HepG2 (cell line): ENCODE results near the gene CLEC4M. TPM values are rescaled to one million over a fixed set of nuclear protein-coding genes. Genes with fewer than 3 reads are reported as not detected.

ENCODE experiments used
- ATAC-seq: fragments of 200-7000 bp; cut with Tn5 transposase; 3 replicates; pipeline ENCODE4 v1.9.1; 2020; ENCODE audit warnings: mild to moderate bottlenecking, moderate library complexity
- BruUV-seq: library from RNA; stranded (reverse); fragments of 400-500 nt; replicated peaks from 2 replicates; lab custom pipeline; 2021; lab: Mats Ljungman, UMichigan
- CTCF ChIA-PET: fragments of 300-600 bp; formaldehyde crosslinking; extraction: SDS; loops from one replicate; lab custom pipeline; 2021; ENCODE audit warnings: low total read pairs, inconsistent platforms, low intra/inter-chr PET ratio; lab: Yijun Ruan, JAX
- POLR2A ChIA-PET: fragments of 350-600 bp; sonication (Branson Sonifier 250); formaldehyde crosslinking; loops from one replicate; lab custom pipeline; 2020; ENCODE audit warnings: antibody characterized with exemption, inconsistent platforms; lab: Yijun Ruan, JAX
- DNase-seq: peaks from one replicate; pipeline ENCODE4 v3.0.0-alpha.2; 2015; ENCODE audit warnings: low spot score
- FAIRE-seq: peaks from 3 replicates; lab custom pipeline; 2011; peaks lifted over from hg19 to GRCh38; lab: Jason Lieb, UNC
- H2AFZ ChIP-seq: one replicate; pipeline ENCODE4 v1.6.1; 2011; ENCODE audit warnings: low read length, inconsistent platforms
- H3K27ac ChIP-seq: fragments of 300-600 bp; 3 replicates; pipeline ENCODE4 v1.8.0; 2011; ENCODE audit warnings: mixed run types, mild to moderate bottlenecking, mixed read lengths, low read length, inconsistent platforms; ENCODE audit not compliant: insufficient read depth; ENCODE audit errors: extremely low read length
- H3K27me3 ChIP-seq, 2 experiments: fragments of 200-600 bp in 1 of 2; 2 replicates in 1 of 2; 3 replicates in 1 of 2; pipeline versions ENCODE4 v1.6.0 to v1.8.0; 2011; ENCODE audit warnings: low read length in 2 of 2, mild to moderate bottlenecking in 2 of 2, moderate library complexity in 2 of 2, inconsistent platforms in 1 of 2; ENCODE audit not compliant: insufficient read depth in 2 of 2, control insufficient read depth in 1 of 2
- H3K36me3 ChIP-seq, 2 experiments: fragments of 200-600 bp in 1 of 2; replicated peaks in 1 of 2; 2 replicates in 1 of 2; 3 replicates in 1 of 2; pipeline versions ENCODE4 v1.5.1 to v1.8.0; 2011; ENCODE audit warnings: low read length in 2 of 2, inconsistent platforms in 1 of 2; ENCODE audit not compliant: insufficient read depth in 2 of 2, control insufficient read depth in 1 of 2
- H3K4me1 ChIP-seq: 2 replicates; pipeline ENCODE4 v1.5.1; 2012; ENCODE audit warnings: low read length, inconsistent platforms; ENCODE audit not compliant: insufficient read depth
- H3K4me2 ChIP-seq: 2 replicates; pipeline ENCODE4 v1.6.0; 2011; ENCODE audit warnings: low read depth, low read length, inconsistent platforms
- H3K4me3 ChIP-seq, 3 experiments: fragments of 200-600 bp in 1 of 3; sonication (generic), shearing (Covaris generic) in 1 of 3; replicated peaks in 1 of 3; 2 replicates each; pipeline ENCODE4 v1.5.1; 2011 to 2016; ENCODE audit warnings: low read length in 3 of 3, inconsistent platforms in 2 of 3, low read depth in 2 of 3, mild to moderate bottlenecking in 2 of 3, control low read depth in 1 of 3, mixed read lengths in 1 of 3; ENCODE audit not compliant: insufficient read depth in 1 of 3
- H3K79me2 ChIP-seq: one replicate; pipeline ENCODE4 v1.6.1; 2011; ENCODE audit warnings: low read length, inconsistent platforms; ENCODE audit not compliant: insufficient read depth
- H3K9ac ChIP-seq: 2 replicates; pipeline ENCODE4 v1.6.0; 2011; ENCODE audit warnings: mild to moderate bottlenecking, low read depth, low read length, inconsistent platforms; ENCODE audit not compliant: insufficient read depth
- H3K9me3 ChIP-seq: 2 replicates; pipeline ENCODE4 v1.5.1; 2012; ENCODE audit warnings: mild to moderate bottlenecking, low read length
- H4K20me1 ChIP-seq: 2 replicates; pipeline ENCODE4 v1.6.0; 2011; ENCODE audit warnings: inconsistent platforms, mild to moderate bottlenecking, low read length, moderate library complexity; ENCODE audit not compliant: insufficient read depth
- CAMTA2 ChIP-seq: sonication (generic); formaldehyde crosslinking; IDR thresholded peaks from 2 replicates; pipeline ENCODE4 v1.4.0; 2020; ENCODE audit warnings: mild to moderate bottlenecking, missing genetic modification reagents, borderline replicate concordance
- CBX5 ChIP-seq: sonication (generic); formaldehyde crosslinking; IDR thresholded peaks from 2 replicates; pipeline ENCODE4 v1.4.0; 2020; ENCODE audit warnings: missing genetic modification reagents, borderline replicate concordance
- E2F5 ChIP-seq: sonication (generic); formaldehyde crosslinking; conservative IDR thresholded peaks from 2 replicates; pipeline ENCODE4 v1.4.0; 2020; ENCODE audit warnings: missing genetic modification reagents
- ETS1 ChIP-seq: sonication (generic); formaldehyde crosslinking; IDR thresholded peaks from 2 replicates; pipeline ENCODE4 v1.4.0; 2020; ENCODE audit warnings: missing genetic modification reagents
- GABPA ChIP-seq, 2 experiments: IDR thresholded peaks; 2 replicates each; pipeline ENCODE4 v1.6.1; 2011 to 2016; ENCODE audit warnings: low read depth in 2 of 2, low read length in 1 of 2, missing biosample characterization in 1 of 2, missing genetic modification characterization in 1 of 2
- HOXA5 ChIP-seq: sonication (generic); formaldehyde crosslinking; IDR thresholded peaks from 2 replicates; pipeline ENCODE4 v1.4.0; 2020; ENCODE audit warnings: missing genetic modification reagents
- JUNB ChIP-seq: sonication (generic); formaldehyde crosslinking; IDR thresholded peaks from 2 replicates; pipeline ENCODE4 v1.8.0; 2022; ENCODE audit warnings: missing genetic modification reagents, mild to moderate bottlenecking, borderline replicate concordance
- KAT7 ChIP-seq: IDR thresholded peaks from 2 replicates; pipeline ENCODE4 v1.6.1; 2018; ENCODE audit warnings: borderline replicate concordance, missing compliant biosample characterization
- KMT2A ChIP-seq: sonication (generic); formaldehyde crosslinking; IDR thresholded peaks from 2 replicates; pipeline ENCODE4 v1.4.0; 2020; ENCODE audit warnings: missing genetic modification reagents
- POLR2A ChIP-seq, 2 experiments: IDR thresholded peaks; 2 replicates each; pipeline ENCODE4 v1.6.1; 2011; ENCODE audit warnings: low read depth in 2 of 2, low read length in 2 of 2, mild to moderate bottlenecking in 1 of 2, moderate library complexity in 1 of 2; ENCODE audit not compliant: insufficient read depth in 1 of 2
- SNAI1 ChIP-seq: sonication (generic); formaldehyde crosslinking; IDR thresholded peaks from 2 replicates; pipeline ENCODE4 v1.5.0; 2020; ENCODE audit warnings: mild to moderate bottlenecking, missing genetic modification reagents, borderline replicate concordance
- SNRNP70 ChIP-seq: fragments of 200-400 bp; formaldehyde crosslinking; IDR thresholded peaks from 2 replicates; pipeline ENCODE4 v1.6.1; 2017; ENCODE audit warnings: mild to moderate bottlenecking, low read depth, low read length, moderate library complexity
- ZBTB7B ChIP-seq: sonication (generic); formaldehyde crosslinking; IDR thresholded peaks from 2 replicates; pipeline ENCODE4 v1.4.0; 2020; ENCODE audit warnings: missing genetic modification reagents
- ZFP90 ChIP-seq: sonication (generic); formaldehyde crosslinking; IDR thresholded peaks from 2 replicates; pipeline ENCODE4 v1.8.0; 2022; ENCODE audit warnings: missing genetic modification reagents, mild to moderate bottlenecking, inconsistent platforms, borderline replicate concordance
- ZFX ChIP-seq: sonication (generic); formaldehyde crosslinking; IDR thresholded peaks from 2 replicates; pipeline ENCODE4 v1.4.0; 2020; ENCODE audit warnings: mild to moderate bottlenecking, low read depth, missing genetic modification reagents, moderate library complexity
- ZNF484 ChIP-seq: sonication (generic); formaldehyde crosslinking; IDR thresholded peaks from 2 replicates; pipeline ENCODE4 v1.5.1; 2020; ENCODE audit warnings: mild to moderate bottlenecking, low read depth, missing genetic modification reagents, borderline replicate concordance
- ZNF589 ChIP-seq: sonication (generic); formaldehyde crosslinking; conservative IDR thresholded peaks from 2 replicates; pipeline ENCODE4 v1.8.0; 2022; ENCODE audit warnings: mild to moderate bottlenecking, moderate library complexity, missing genetic modification reagents
- ZNF614 ChIP-seq: IDR thresholded peaks from 2 replicates; pipeline ENCODE4 v1.6.1; 2018; ENCODE audit warnings: missing biosample characterization, missing genetic modification reagents, inconsistent platforms, borderline replicate concordance
- WGBS: methylation state at CpG from one replicate; pipeline ENCODE4 v1.1.6; 2017; ENCODE audit warnings: low lambda C conversion rate; 5-methylcytosine and 5-hydroxymethylcytosine counted together
- in situ Hi-C: cut with HindIII; loops from 2 replicates; pipeline ENCODE4 v1.10.0; 2017; ENCODE audit warnings: low pct_unique_long_range_greater_than_20kb; ENCODE audit not compliant: extremely low pct_ligation_motif_present
- intact Hi-C: fragments of 100-400 bp; cut with micrococcal nuclease; formaldehyde crosslinking; loops from one replicate; pipeline ENCODE4 v1.10.0; 2022; ENCODE audit not compliant: unreplicated experiment
- polyA plus RNA-seq, 8 experiments: library from polyadenylated mRNA; depleted of rRNA in 3 of 8; stranded (reverse) in 7 of 8; unstranded in 1 of 8; fragments of >200 nt; fragmentation: Illumina TruSeq in 4 of 8; extraction: Trizol in 4 of 8; gene quantifications; 2 replicates each; pipeline versions ENCODE4 v1.2.1 to v1.2.3, GENCODE V29; 2011 to 2016; ENCODE audit warnings: low read depth in 4 of 8, missing spikeins in 1 of 8, mixed read lengths in 1 of 8; ENCODE audit not compliant: insufficient read depth in 1 of 8
- total RNA-seq, 5 experiments: library from RNA; depleted of rRNA; stranded (reverse); fragments of >200 nt; fragmentation: Illumina TruSeq; extraction: Trizol; gene quantifications; 2 replicates each; pipeline ENCODE4 v1.2.3, GENCODE V29; 2016; ENCODE audit warnings: low read depth in 1 of 5

Gene CLEC4M
- total and polyA plus RNA-seq, 2 of the 13 experiments (the other 11 are each of a cell fraction or from before 2014, with no cell fraction given) = not detected

GRCh38 chr19:7806876-7807275 lies 43.8 kb downstream of the CLEC4M start:
- ATAC-seq (no peak), DNase-seq (no peak), FAIRE-seq (no peak)
- ChIA-PET POLR2A (no interaction called here), CTCF (no interaction called here)
- BruUV-seq = no TSS peak
- H3K4me2 ChIP-seq = no peak overlapping the region
- H3K27ac ChIP-seq = no peak overlapping the region
- WGBS = 54% methylated on average over 9 of the region's 9 CpGs
- peaks cover 0 to 7% of the 10 kb centered on the region in 2 experiments; a peak in 1 of 5 replicates for H3K27me3 ChIP-seq
- intact Hi-C loops (no loop called here), in situ Hi-C loops (no loop called here)
- TF ChIP-seq GABPA (IDR thresholded peaks at IDR 0.05; ENCODE audit: low read depth, low read length) (no peak), GABPA (CRISPR knock-in tag; IDR thresholded peaks at IDR 0.05; ENCODE audit: low read depth) (no peak), KMT2A (CRISPR knock-in tag) (no peak), JUNB (CRISPR knock-in tag) (no peak), ZFX (no peak), ZNF484 (CRISPR knock-in tag) (no peak), E2F5 (CRISPR knock-in tag) (no peak), ZFP90 (CRISPR knock-in tag) (no peak)
- H3K36me3 ChIP-seq = no peaks in the 10 kb centered on the region
- H3K4me1 ChIP-seq = peaks cover 6% of the 10 kb centered on the region; the same call in 1 of the 2 replicates
- H3K9ac ChIP-seq = no peak overlapping the region
- H3K79me2 ChIP-seq = no peaks in the 10 kb centered on the region
- no peak overlapping the region for H2AFZ ChIP-seq
- H3K4me3 ChIP-seq = no peak overlapping the region
- H4K20me1 ChIP-seq = no peaks in the 10 kb centered on the region
- H3K9me3 ChIP-seq = no peaks in the 10 kb centered on the region

DNA sequence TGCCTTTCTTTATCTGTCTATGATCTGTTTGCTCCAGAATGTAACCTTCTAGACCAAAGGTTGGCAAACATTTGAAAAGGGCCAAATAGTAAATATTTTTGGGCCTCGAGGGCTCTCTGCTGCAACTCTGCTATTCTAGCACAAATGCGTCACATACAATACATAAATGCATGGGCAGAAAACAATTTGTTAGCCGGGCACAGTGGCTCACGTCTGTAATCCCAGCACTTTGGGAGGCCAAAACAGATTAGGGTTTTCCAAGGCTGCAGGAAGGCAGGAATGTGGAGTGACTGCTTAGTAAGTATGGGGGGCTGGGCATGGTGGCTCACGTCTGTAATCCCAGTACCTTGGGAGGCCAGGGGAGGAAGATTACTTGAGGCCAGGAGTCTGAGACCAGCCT lies 45.1 kb downstream of the CLEC4M start:
- no peaks in the 10 kb centered on the region for H3K9me3 ChIP-seq
- no peaks in the 10 kb centered on the region for H3K36me3 ChIP-seq
- H3K27ac ChIP-seq = no peak overlapping the region
- H4K20me1 ChIP-seq = no peaks in the 10 kb centered on the region
- no peak for DNase-seq
- no peak overlapping the region for H2AFZ ChIP-seq
- H3K4me2 ChIP-seq = no peak overlapping the region
- H3K27me3 ChIP-seq = peaks cover 0 to 7% of the 10 kb centered on the region in 2 experiments; a peak in 1 of 5 replicates
- peaks cover 6% of the 10 kb centered on the region; the same call in 1 of the 2 replicates for H3K4me1 ChIP-seq
- no TSS peak for BruUV-seq
- no peak overlapping the region for H3K9ac ChIP-seq
- no peak for FAIRE-seq
- CTCF ChIA-PET = no interaction called here
- no peak overlapping the region for H3K4me3 ChIP-seq
- in situ Hi-C loops = no loop called here
- no peak for ATAC-seq
- 15% methylated on average over 5 of the region's 5 CpGs for WGBS
- intact Hi-C loops = no loop called here
- POLR2A ChIA-PET = no interaction called here
- H3K79me2 ChIP-seq = no peaks in the 10 kb centered on the region
- TF ChIP-seq ZNF589 (CRISPR knock-in tag) = no peak
- TF ChIP-seq ZNF614 (CRISPR knock-in tag) = no peak
- no peak for TF ChIP-seq ETS1
- TF ChIP-seq KAT7 (CRISPR knock-in tag) = no peak
- no peak for TF ChIP-seq CBX5 (CRISPR knock-in tag)
- TF ChIP-seq ZBTB7B = no peak
- no peak for TF ChIP-seq CAMTA2 (CRISPR knock-in tag)
- TF ChIP-seq SNRNP70 = no peak
- TF ChIP-seq POLR2A (IDR thresholded peaks at IDR 0.05; ENCODE audit: insufficient read depth in 1 of 2, low read depth in 2 of 2, low read length in 2 of 2) = no peak
- no peak for TF ChIP-seq HOXA5 (CRISPR knock-in tag)
- TF ChIP-seq SNAI1 (CRISPR knock-in tag) = no peak
